Uterus (tissue), 2 donors: Measurements from ENCODE around the gene RBM4B.
A peak's percentile ranks its signal among the peaks of the same experiment; 100 is the strongest.

ENCODE experiments used
- CTCF ChIP-seq, 4 experiments: fragments of 200-600 bp in 2 of 4; fragments of 450-650 bp in 2 of 4; sonication (generic) in 2 of 4; IDR thresholded peaks; one replicate each; pipeline ENCODE4 v1.5.1; 2016 to 2019; ENCODE audit warnings: antibody characterized with exemption in 4 of 4, mild to moderate bottlenecking in 2 of 4, moderate library complexity in 1 of 4
- POLR2A ChIP-seq, 2 donors: fragments of 450-650 bp; IDR thresholded peaks; one replicate each; pipeline ENCODE4 v1.6.1; 2016; ENCODE audit warnings: antibody characterized with exemption in 2 of 2, mild to moderate bottlenecking in 1 of 2, moderate library complexity in 1 of 2

- TF ChIP-seq POLR2A (IDR thresholded peaks at IDR 0.05) (peak; percentile 55 to 84), CTCF (IDR thresholded peaks at IDR 0.05) (no peak)
Observed at GRCh38 chr11:66677599-66678375, at the start of gene RBM4B.
